ENCODE data around the gene IGFBP3. TPM values are rescaled to one million over a fixed set of nuclear protein-coding genes. Genes with fewer than 3 reads are reported as not detected.
A peak's percentile ranks its signal among the peaks of the same experiment; 100 is the strongest.

IGFBP3 gene
- total RNA-seq, 1 donor from 2014 or later, result 1,747 TPM

GRCh38 chr7:45912972-45913371 is 8.1 kb downstream of the IGFBP3 start:
- H3K4me3 Mint-ChIP-seq (ENCODE audit: unreplicated experiment), result no peak overlapping the region
- TF ChIP-seq CTCF (IDR thresholded peaks at IDR 0.05), result no peak
- peaks cover 41% of the 10 kb centered on the region for H3K36me3 Mint-ChIP-seq (ENCODE audit: low read depth)
- peaks cover 27% of the 10 kb centered on the region for H3K4me1 Mint-ChIP-seq (ENCODE audit: low read depth)
- DNase-seq (ENCODE audit: low spot score), result no peak
- no peak overlapping the region for H3K27ac Mint-ChIP-seq (ENCODE audit: unreplicated experiment)
- no peaks in the 10 kb centered on the region for H3K27me3 Mint-ChIP-seq (ENCODE audit: low read depth)
- H3K9me3 Mint-ChIP-seq (ENCODE audit: low read depth), result peaks cover 10% of the 10 kb centered on the region

DNA sequence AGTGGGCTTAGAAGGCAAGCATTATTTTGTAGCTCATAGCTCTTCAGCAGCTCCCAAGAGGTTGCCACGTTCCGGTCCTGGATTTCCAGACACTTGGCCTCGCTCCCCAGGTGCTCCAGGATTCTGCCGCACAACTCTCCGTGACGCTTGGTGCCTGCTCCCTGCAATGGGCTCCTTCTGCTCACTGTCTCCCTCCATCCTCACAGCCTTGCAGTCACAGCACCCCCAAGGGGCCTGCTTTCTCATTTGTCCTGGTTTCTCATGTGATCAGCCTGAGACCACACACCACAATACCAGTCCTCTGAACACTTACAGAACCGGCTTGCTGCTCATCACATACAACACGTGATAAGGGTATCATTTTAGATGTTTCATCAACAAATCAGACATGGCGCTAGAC is 9.8 kb downstream of the IGFBP3 start:
- no peak for TF ChIP-seq CTCF (IDR thresholded peaks at IDR 0.05)
- no peaks in the 10 kb centered on the region for H3K27me3 Mint-ChIP-seq (ENCODE audit: low read depth)
- peak overlapping the region; percentile 18 for H3K27ac Mint-ChIP-seq (ENCODE audit: unreplicated experiment)
- DNase-seq (ENCODE audit: low spot score), result no peak
- H3K4me3 Mint-ChIP-seq (ENCODE audit: unreplicated experiment), result no peak overlapping the region
- H3K4me1 Mint-ChIP-seq (ENCODE audit: low read depth), result peaks cover 11% of the 10 kb centered on the region
- peaks cover 36% of the 10 kb centered on the region for H3K36me3 Mint-ChIP-seq (ENCODE audit: low read depth)
- peaks cover 11% of the 10 kb centered on the region for H3K9me3 Mint-ChIP-seq (ENCODE audit: low read depth)

DNA sequence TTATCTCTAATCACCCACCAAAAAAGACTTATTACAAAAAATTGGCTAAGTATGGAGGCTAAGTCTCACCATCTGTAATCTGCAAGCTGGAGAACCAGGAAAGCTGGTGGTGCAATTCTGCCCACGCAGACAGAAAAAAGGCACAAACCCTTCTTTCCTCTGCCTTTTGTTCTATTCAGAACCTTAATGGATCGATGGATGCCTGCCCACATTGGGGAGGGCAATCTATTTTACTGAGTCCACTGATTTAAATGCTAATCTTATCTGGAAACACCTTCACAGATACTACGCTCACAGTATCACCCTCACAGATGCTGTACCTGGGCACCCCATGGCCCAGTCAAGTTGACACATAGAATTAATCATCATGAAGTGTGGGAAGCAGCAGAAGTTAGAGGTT is 10.2 kb downstream of the IGFBP3 start:
- Mint-ChIP-seq H3K4me1 (ENCODE audit: low read depth) (peaks cover 6% of the 10 kb centered on the region), H3K9me3 (ENCODE audit: low read depth) (peaks cover 15% of the 10 kb centered on the region), H3K27me3 (ENCODE audit: low read depth) (no peaks in the 10 kb centered on the region), H3K36me3 (ENCODE audit: low read depth) (peaks cover 32% of the 10 kb centered on the region), H3K4me3 (ENCODE audit: unreplicated experiment) (no peak overlapping the region), H3K27ac (ENCODE audit: unreplicated experiment) (no peak overlapping the region)
- no peak for DNase-seq (ENCODE audit: low spot score)
- TF ChIP-seq CTCF (IDR thresholded peaks at IDR 0.05), result no peak

DNA sequence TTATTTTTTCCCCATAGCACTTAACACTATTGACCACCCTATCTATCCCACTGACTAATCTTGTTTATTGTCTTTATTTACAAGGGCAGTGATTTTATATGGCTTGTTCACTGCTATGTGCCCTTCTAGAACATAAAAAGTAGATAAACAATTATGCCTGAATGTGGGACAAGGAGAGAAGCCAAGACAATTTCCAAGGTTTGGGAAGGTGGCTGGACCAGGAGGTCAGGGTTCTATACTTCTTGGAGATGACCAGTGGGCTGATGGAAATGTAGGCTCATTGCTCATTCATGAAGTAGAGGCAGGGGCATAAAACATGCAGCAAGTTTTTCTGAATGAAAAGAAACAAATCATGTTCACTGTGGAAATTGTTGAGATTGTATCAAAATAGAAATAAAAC is 11.5 kb downstream of the IGFBP3 start:
- TF ChIP-seq CTCF (IDR thresholded peaks at IDR 0.05), result no peak

GRCh38 chr7:45902820-45903219 is 18.3 kb downstream of the IGFBP3 start:
- Mint-ChIP-seq H3K36me3 (ENCODE audit: low read depth) (no peaks in the 10 kb centered on the region), H3K4me3 (ENCODE audit: unreplicated experiment) (no peak overlapping the region)

More for the DNA sequence above, 11.5 kb downstream of the IGFBP3 start:
- peaks cover 22% of the 10 kb centered on the region for H3K36me3 Mint-ChIP-seq (ENCODE audit: low read depth)
- H3K27me3 Mint-ChIP-seq (ENCODE audit: low read depth), result no peaks in the 10 kb centered on the region
- H3K4me3 Mint-ChIP-seq (ENCODE audit: unreplicated experiment), result no peak overlapping the region
- no peak overlapping the region for H3K27ac Mint-ChIP-seq (ENCODE audit: unreplicated experiment)
- H3K4me1 Mint-ChIP-seq (ENCODE audit: low read depth), result peaks cover under 1% of the 10 kb centered on the region
- H3K9me3 Mint-ChIP-seq (ENCODE audit: low read depth), result peaks cover 15% of the 10 kb centered on the region
- DNase-seq (ENCODE audit: low spot score), result no peak

More at GRCh38 chr7:45902820-45903219, 18.3 kb downstream of the IGFBP3 start:
- TF ChIP-seq CTCF (IDR thresholded peaks at IDR 0.05), result peak; percentile 19
- no peak for DNase-seq (ENCODE audit: low spot score)
- Mint-ChIP-seq H3K9me3 (ENCODE audit: low read depth) (peaks cover 7% of the 10 kb centered on the region), H3K27ac (ENCODE audit: unreplicated experiment) (no peak overlapping the region), H3K27me3 (ENCODE audit: low read depth) (no peaks in the 10 kb centered on the region), H3K4me1 (ENCODE audit: low read depth) (no peaks in the 10 kb centered on the region)
